HepG2 (cell line): ENCODE data around the gene TPRN. TPM values are rescaled to one million over a fixed set of nuclear protein-coding genes. Genes with fewer than 3 reads are reported as not detected.

Experiments used
- ATAC-seq: fragments of 200-7000 bp; cut with Tn5 transposase; 3 replicates; pipeline ENCODE4 v1.9.1; 2020; ENCODE audit warnings: mild to moderate bottlenecking, moderate library complexity
- BruUV-seq: library from RNA; stranded (reverse); fragments of 400-500 nt; replicated peaks from 2 replicates; lab custom pipeline; 2021; lab: Mats Ljungman, UMichigan
- CTCF ChIA-PET: fragments of 300-600 bp; formaldehyde crosslinking; extraction: SDS; loops from one replicate; lab custom pipeline; 2021; ENCODE audit warnings: low total read pairs, inconsistent platforms, low intra/inter-chr PET ratio; lab: Yijun Ruan, JAX
- POLR2A ChIA-PET: fragments of 350-600 bp; sonication (Branson Sonifier 250); formaldehyde crosslinking; loops from one replicate; lab custom pipeline; 2020; ENCODE audit warnings: antibody characterized with exemption, inconsistent platforms; lab: Yijun Ruan, JAX
- DNase-seq: peaks from one replicate; pipeline ENCODE4 v3.0.0-alpha.2; 2015; ENCODE audit warnings: low spot score
- FAIRE-seq: peaks from 3 replicates; lab custom pipeline; 2011; peaks lifted over from hg19 to GRCh38; lab: Jason Lieb, UNC
- H2AFZ ChIP-seq: one replicate; pipeline ENCODE4 v1.6.1; 2011; ENCODE audit warnings: low read length, inconsistent platforms
- H3K27ac ChIP-seq: fragments of 300-600 bp; 3 replicates; pipeline ENCODE4 v1.8.0; 2011; ENCODE audit warnings: mixed run types, mild to moderate bottlenecking, mixed read lengths, low read length, inconsistent platforms; ENCODE audit not compliant: insufficient read depth; ENCODE audit errors: extremely low read length
- H3K27me3 ChIP-seq, 2 experiments: fragments of 200-600 bp in 1 of 2; 2 replicates in 1 of 2; 3 replicates in 1 of 2; pipeline versions ENCODE4 v1.6.0 to v1.8.0; 2011; ENCODE audit warnings: low read length in 2 of 2, mild to moderate bottlenecking in 2 of 2, moderate library complexity in 2 of 2, inconsistent platforms in 1 of 2; ENCODE audit not compliant: insufficient read depth in 2 of 2, control insufficient read depth in 1 of 2
- H3K36me3 ChIP-seq, 2 experiments: fragments of 200-600 bp in 1 of 2; replicated peaks in 1 of 2; 2 replicates in 1 of 2; 3 replicates in 1 of 2; pipeline versions ENCODE4 v1.5.1 to v1.8.0; 2011; ENCODE audit warnings: low read length in 2 of 2, inconsistent platforms in 1 of 2; ENCODE audit not compliant: insufficient read depth in 2 of 2, control insufficient read depth in 1 of 2
- H3K4me1 ChIP-seq: 2 replicates; pipeline ENCODE4 v1.5.1; 2012; ENCODE audit warnings: low read length, inconsistent platforms; ENCODE audit not compliant: insufficient read depth
- H3K4me2 ChIP-seq: 2 replicates; pipeline ENCODE4 v1.6.0; 2011; ENCODE audit warnings: low read depth, low read length, inconsistent platforms
- H3K4me3 ChIP-seq, 3 experiments: fragments of 200-600 bp in 1 of 3; sonication (generic), shearing (Covaris generic) in 1 of 3; replicated peaks in 1 of 3; 2 replicates each; pipeline ENCODE4 v1.5.1; 2011 to 2016; ENCODE audit warnings: low read length in 3 of 3, inconsistent platforms in 2 of 3, low read depth in 2 of 3, mild to moderate bottlenecking in 2 of 3, control low read depth in 1 of 3, mixed read lengths in 1 of 3; ENCODE audit not compliant: insufficient read depth in 1 of 3
- H3K79me2 ChIP-seq: one replicate; pipeline ENCODE4 v1.6.1; 2011; ENCODE audit warnings: low read length, inconsistent platforms; ENCODE audit not compliant: insufficient read depth
- H3K9ac ChIP-seq: 2 replicates; pipeline ENCODE4 v1.6.0; 2011; ENCODE audit warnings: mild to moderate bottlenecking, low read depth, low read length, inconsistent platforms; ENCODE audit not compliant: insufficient read depth
- H3K9me3 ChIP-seq: 2 replicates; pipeline ENCODE4 v1.5.1; 2012; ENCODE audit warnings: mild to moderate bottlenecking, low read length
- H4K20me1 ChIP-seq: 2 replicates; pipeline ENCODE4 v1.6.0; 2011; ENCODE audit warnings: inconsistent platforms, mild to moderate bottlenecking, low read length, moderate library complexity; ENCODE audit not compliant: insufficient read depth
- ARNT ChIP-seq: fragments of 450-650 bp; IDR thresholded peaks from 2 replicates; pipeline ENCODE4 v1.6.1; 2017
- ARNTL ChIP-seq: sonication (generic); formaldehyde crosslinking; IDR thresholded peaks from 2 replicates; pipeline ENCODE4 v1.4.0; 2020; ENCODE audit warnings: mild to moderate bottlenecking, missing genetic modification reagents
- CAMTA2 ChIP-seq: sonication (generic); formaldehyde crosslinking; IDR thresholded peaks from 2 replicates; pipeline ENCODE4 v1.4.0; 2020; ENCODE audit warnings: mild to moderate bottlenecking, missing genetic modification reagents, borderline replicate concordance
- CHCHD3 ChIP-seq: sonication (generic); formaldehyde crosslinking; IDR thresholded peaks from 2 replicates; pipeline ENCODE4 v1.8.0; 2022; ENCODE audit warnings: mild to moderate bottlenecking, missing genetic modification reagents, moderate library complexity
- CREM ChIP-seq, 2 experiments: sonication (generic) in 1 of 2; formaldehyde crosslinking in 1 of 2; IDR thresholded peaks; 2 replicates each; pipeline versions ENCODE4 v1.4.0 to v1.6.1; 2016 to 2020; ENCODE audit warnings: antibody characterized with exemption in 1 of 2, mild to moderate bottlenecking in 1 of 2, missing genetic modification reagents in 1 of 2
- HOXA7 ChIP-seq: sonication (generic); formaldehyde crosslinking; IDR thresholded peaks from 2 replicates; pipeline ENCODE4 v1.8.1; 2022; ENCODE audit warnings: mild to moderate bottlenecking, missing genetic modification reagents, moderate library complexity
- MAZ ChIP-seq, 2 experiments: sonication (generic) in 1 of 2; formaldehyde crosslinking in 1 of 2; IDR thresholded peaks; 2 replicates each; pipeline versions ENCODE4 v1.5.0 to v1.6.1; 2012 to 2020; ENCODE audit warnings: low read depth in 2 of 2, mild to moderate bottlenecking in 2 of 2, borderline replicate concordance in 1 of 2, improper control_type of control experiment in 1 of 2, low read length in 1 of 2, missing genetic modification reagents in 1 of 2, moderate library complexity in 1 of 2
- MXD1 ChIP-seq: sonication (generic); formaldehyde crosslinking; IDR thresholded peaks from 2 replicates; pipeline ENCODE4 v1.4.0; 2020; ENCODE audit warnings: mild to moderate bottlenecking, missing genetic modification reagents
- NCOA2 ChIP-seq: sonication (generic); formaldehyde crosslinking; IDR thresholded peaks from 2 replicates; pipeline ENCODE4 v1.8.0; 2022; ENCODE audit warnings: inconsistent platforms
- PAX8 ChIP-seq: sonication (generic); formaldehyde crosslinking; IDR thresholded peaks from 2 replicates; pipeline ENCODE4 v1.8.0; 2022; ENCODE audit warnings: mild to moderate bottlenecking, missing genetic modification reagents, borderline replicate concordance
- RBFOX2 ChIP-seq: fragments of 200-400 bp; formaldehyde crosslinking; IDR thresholded peaks from 2 replicates; pipeline ENCODE4 v1.6.1; 2017; ENCODE audit warnings: low read depth, mild to moderate bottlenecking, low read length
- RXRB ChIP-seq: IDR thresholded peaks from 2 replicates; pipeline ENCODE4 v1.6.1; 2016; ENCODE audit warnings: borderline replicate concordance, missing genetic modification reagents, missing compliant biosample characterization
- TP53 ChIP-seq: sonication (generic); formaldehyde crosslinking; conservative IDR thresholded peaks from 2 replicates; pipeline ENCODE4 v1.4.0; 2020; ENCODE audit warnings: missing genetic modification reagents
- ZC3H13 ChIP-seq: sonication (generic); formaldehyde crosslinking; IDR thresholded peaks from 2 replicates; pipeline ENCODE4 v1.8.1; 2023; ENCODE audit warnings: mild to moderate bottlenecking, missing genetic modification reagents, moderate library complexity
- ZFP90 ChIP-seq: sonication (generic); formaldehyde crosslinking; IDR thresholded peaks from 2 replicates; pipeline ENCODE4 v1.8.0; 2022; ENCODE audit warnings: missing genetic modification reagents, mild to moderate bottlenecking, inconsistent platforms, borderline replicate concordance
- ZFY ChIP-seq: sonication (generic); formaldehyde crosslinking; IDR thresholded peaks from 2 replicates; pipeline ENCODE4 v1.4.0; 2020; ENCODE audit warnings: missing genetic modification reagents
- ZNF337 ChIP-seq: sonication (generic); formaldehyde crosslinking; IDR thresholded peaks from 2 replicates; pipeline ENCODE4 v1.5.1; 2020; ENCODE audit warnings: missing genetic modification reagents, low read depth, mild to moderate bottlenecking, borderline replicate concordance
- WGBS: methylation state at CpG from one replicate; pipeline ENCODE4 v1.1.6; 2017; ENCODE audit warnings: low lambda C conversion rate; 5-methylcytosine and 5-hydroxymethylcytosine counted together
- in situ Hi-C: cut with HindIII; loops from 2 replicates; pipeline ENCODE4 v1.10.0; 2017; ENCODE audit warnings: low pct_unique_long_range_greater_than_20kb; ENCODE audit not compliant: extremely low pct_ligation_motif_present
- intact Hi-C: fragments of 100-400 bp; cut with micrococcal nuclease; formaldehyde crosslinking; loops from one replicate; pipeline ENCODE4 v1.10.0; 2022; ENCODE audit not compliant: unreplicated experiment
- polyA plus RNA-seq, 8 experiments: library from polyadenylated mRNA; depleted of rRNA in 3 of 8; stranded (reverse) in 7 of 8; unstranded in 1 of 8; fragments of >200 nt; fragmentation: Illumina TruSeq in 4 of 8; extraction: Trizol in 4 of 8; gene quantifications; 2 replicates each; pipeline versions ENCODE4 v1.2.1 to v1.2.3, GENCODE V29; 2011 to 2016; ENCODE audit warnings: low read depth in 4 of 8, missing spikeins in 1 of 8, mixed read lengths in 1 of 8; ENCODE audit not compliant: insufficient read depth in 1 of 8
- total RNA-seq, 5 experiments: library from RNA; depleted of rRNA; stranded (reverse); fragments of >200 nt; fragmentation: Illumina TruSeq; extraction: Trizol; gene quantifications; 2 replicates each; pipeline ENCODE4 v1.2.3, GENCODE V29; 2016; ENCODE audit warnings: low read depth in 1 of 5
- TF ChIP-seq, protein P1 (sequence below): IDR thresholded peaks from 2 replicates; pipeline ENCODE4 v1.6.1; 2016; ENCODE audit warnings: low read depth, borderline replicate concordance
- TF ChIP-seq, protein P2 (sequence below): IDR thresholded peaks from 2 replicates; pipeline ENCODE4 v1.6.1; 2016; ENCODE audit warnings: mild to moderate bottlenecking
- TF ChIP-seq, protein P3 (sequence below), 2 experiments: sonication (generic) in 1 of 2; formaldehyde crosslinking in 1 of 2; IDR thresholded peaks; 2 replicates each; pipeline versions ENCODE4 v1.4.0 to v1.6.1; 2018 to 2020; ENCODE audit warnings: missing genetic modification reagents in 2 of 2, borderline replicate concordance in 1 of 2, low read depth in 1 of 2, mild to moderate bottlenecking in 1 of 2, missing biosample characterization in 1 of 2

TPRN gene
- total and polyA plus RNA-seq, 2 of the 13 experiments (the other 11 are each of a cell fraction or from before 2014, with no cell fraction given) = 10.1 to 19.2 TPM

DNA sequence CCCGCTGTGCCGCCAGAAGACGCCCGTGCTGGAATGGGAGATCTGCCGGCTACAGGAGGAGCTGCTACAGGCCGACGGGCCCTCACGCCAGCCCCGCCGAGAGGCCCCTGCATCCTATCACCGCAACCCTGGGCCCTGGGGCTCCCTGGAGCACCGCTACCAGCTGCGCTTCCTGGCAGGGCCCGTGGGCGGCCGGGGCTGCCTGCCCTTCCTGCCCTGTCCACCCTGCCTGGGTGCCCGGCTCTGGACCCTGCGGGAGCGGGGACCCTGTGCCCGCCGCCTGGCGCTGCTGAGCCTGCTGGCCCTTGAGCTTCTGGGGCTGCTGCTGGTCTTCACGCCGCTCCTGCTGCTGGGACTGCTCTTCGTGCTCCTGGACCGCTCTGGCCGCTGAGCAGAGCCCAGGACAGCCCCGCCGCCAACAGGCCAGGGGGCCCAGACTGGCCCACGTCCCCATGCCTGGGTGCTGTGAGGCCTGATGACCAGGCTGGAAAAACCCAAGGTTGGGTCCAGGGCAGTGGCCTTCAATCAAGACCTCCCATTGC lies 17.7 kb upstream of the TPRN start:
- no peaks in the 10 kb centered on the region; a peak in 1 of 5 replicates for H3K27me3 ChIP-seq
- H3K4me3 ChIP-seq = peak overlapping the region; percentile 68 to 83 (median 77)
- H3K79me2 ChIP-seq = peaks cover 3% of the 10 kb centered on the region
- H3K4me1 ChIP-seq = peaks cover 34% of the 10 kb centered on the region
- no peak overlapping the region for H2AFZ ChIP-seq
- ATAC-seq (peak; percentile 5), DNase-seq (no peak), FAIRE-seq (no peak)
- in situ Hi-C loops = no loop called here
- intact Hi-C loops = no loop called here
- H3K9me3 ChIP-seq = no peaks in the 10 kb centered on the region
- no TSS peak for BruUV-seq
- peak overlapping the region; percentile 84 for H3K27ac ChIP-seq
- peaks cover 4% of the 10 kb centered on the region; the same call in 1 of the 2 replicates for H4K20me1 ChIP-seq
- H3K9ac ChIP-seq = peak overlapping the region; percentile 77
- CTCF ChIA-PET = no interaction called here
- H3K4me2 ChIP-seq = peak overlapping the region; percentile 90
- POLR2A ChIA-PET = interaction anchor here (1.0 to 13.4 kb wide), 12 partner anchors 8 to 137 kb away, joined by 3 to 225 read pairs (median 8); partner anchors contain the start of genes ANAPC2, NDOR1, RNF224 and SSNA1
- WGBS = 47% methylated on average over 3 of the region's 30 CpGs
- no peaks in the 10 kb centered on the region for H3K36me3 ChIP-seq
- no peak for TF ChIP-seq NCOA2 (CRISPR knock-in tag)
- peak; percentile 14; the same call in 1 of the 2 replicates for TF ChIP-seq ARNTL (CRISPR knock-in tag)
- no peak for TF ChIP-seq TP53
- no peak for TF ChIP-seq CREM (IDR thresholded peaks at IDR 0.05)
- TF ChIP-seq CREM (CRISPR knock-in tag; IDR thresholded peaks at IDR 0.05) = no peak
- TF ChIP-seq MAZ (IDR thresholded peaks at IDR 0.05; ENCODE audit: borderline replicate concordance, low read depth, low read length) = no peak
- TF ChIP-seq MAZ (CRISPR knock-in tag; IDR thresholded peaks at IDR 0.05; ENCODE audit: low read depth) = 0 out of 2 replicates have a peak, but pooled peaks have one; percentile 22
- peak; percentile 67 for TF ChIP-seq RBFOX2
- no peak for TF ChIP-seq HOXA7 (CRISPR knock-in tag)
- TF ChIP-seq ARNT = no peak
- no peak for TF ChIP-seq ZNF337
- TF ChIP-seq, protein P1, sequence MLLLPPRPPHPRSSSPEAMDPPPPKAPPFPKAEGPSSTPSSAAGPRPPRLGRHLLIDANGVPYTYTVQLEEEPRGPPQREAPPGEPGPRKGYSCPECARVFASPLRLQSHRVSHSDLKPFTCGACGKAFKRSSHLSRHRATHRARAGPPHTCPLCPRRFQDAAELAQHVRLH = no peak
- TF ChIP-seq ZFY = peak; percentile 1
- peak; percentile 64; the same call in 1 of the 2 replicates for TF ChIP-seq MXD1 (CRISPR knock-in tag)
- no peak for TF ChIP-seq CAMTA2 (CRISPR knock-in tag)
- no peak for TF ChIP-seq RXRB (CRISPR knock-in tag)
- TF ChIP-seq ZFP90 (CRISPR knock-in tag) = no peak
- TF ChIP-seq, protein P2, sequence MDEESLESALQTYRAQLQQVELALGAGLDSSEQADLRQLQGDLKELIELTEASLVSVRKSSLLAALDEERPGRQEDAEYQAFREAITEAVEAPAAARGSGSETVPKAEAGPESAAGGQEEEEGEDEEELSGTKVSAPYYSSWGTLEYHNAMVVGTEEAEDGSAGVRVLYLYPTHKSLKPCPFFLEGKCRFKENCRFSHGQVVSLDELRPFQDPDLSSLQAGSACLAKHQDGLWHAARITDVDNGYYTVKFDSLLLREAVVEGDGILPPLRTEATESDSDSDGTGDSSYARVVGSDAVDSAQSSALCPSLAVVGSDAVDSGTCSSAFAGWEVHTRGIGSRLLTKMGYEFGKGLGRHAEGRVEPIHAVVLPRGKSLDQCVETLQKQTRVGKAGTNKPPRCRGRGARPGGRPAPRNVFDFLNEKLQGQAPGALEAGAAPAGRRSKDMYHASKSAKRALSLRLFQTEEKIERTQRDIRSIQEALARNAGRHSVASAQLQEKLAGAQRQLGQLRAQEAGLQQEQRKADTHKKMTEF (CRISPR knock-in tag) = no peak
- no peak for TF ChIP-seq PAX8 (CRISPR knock-in tag)
- TF ChIP-seq CHCHD3 (CRISPR knock-in tag) = no peak
- TF ChIP-seq, protein P3, sequence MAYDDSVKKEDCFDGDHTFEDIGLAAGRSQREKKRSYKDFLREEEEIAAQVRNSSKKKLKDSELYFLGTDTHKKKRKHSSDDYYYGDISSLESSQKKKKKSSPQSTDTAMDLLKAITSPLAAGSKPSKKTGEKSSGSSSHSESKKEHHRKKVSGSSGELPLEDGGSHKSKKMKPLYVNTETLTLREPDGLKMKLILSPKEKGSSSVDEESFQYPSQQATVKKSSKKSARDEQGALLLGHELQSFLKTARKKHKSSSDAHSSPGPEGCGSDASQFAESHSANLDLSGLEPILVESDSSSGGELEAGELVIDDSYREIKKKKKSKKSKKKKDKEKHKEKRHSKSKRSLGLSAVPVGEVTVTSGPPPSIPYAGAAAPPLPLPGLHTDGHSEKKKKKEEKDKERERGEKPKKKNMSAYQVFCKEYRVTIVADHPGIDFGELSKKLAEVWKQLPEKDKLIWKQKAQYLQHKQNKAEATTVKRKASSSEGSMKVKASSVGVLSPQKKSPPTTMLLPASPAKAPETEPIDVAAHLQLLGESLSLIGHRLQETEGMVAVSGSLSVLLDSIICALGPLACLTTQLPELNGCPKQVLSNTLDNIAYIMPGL (CRISPR knock-in tag; IDR thresholded peaks at IDR 0.05; ENCODE audit: borderline replicate concordance in 1 of 2, low read depth in 1 of 2) = peak in 1 of 2 experiments; percentile 42; a peak in 1 of 4 replicates
- peak; percentile 13; the same call in 1 of the 2 replicates for TF ChIP-seq ZC3H13 (CRISPR knock-in tag)
